Stimulated activated CD4-positive, alpha-beta T cell treated with anti-CD3 and anti-CD28 coated beads, Interleukin-12 subunit alpha, Interleukin-12 subunit beta, amount 100 ng/mL, for 24 hours (primary cell): ENCODE measurements around the gene MLXIP.

ENCODE experiments used
- DNase-seq, 2 experiments: peaks; one replicate each; pipeline ENCODE4 v3.0.0-alpha.2; 2020; ENCODE audit warnings: low read depth in 2 of 2

MLXIP gene

DNA sequence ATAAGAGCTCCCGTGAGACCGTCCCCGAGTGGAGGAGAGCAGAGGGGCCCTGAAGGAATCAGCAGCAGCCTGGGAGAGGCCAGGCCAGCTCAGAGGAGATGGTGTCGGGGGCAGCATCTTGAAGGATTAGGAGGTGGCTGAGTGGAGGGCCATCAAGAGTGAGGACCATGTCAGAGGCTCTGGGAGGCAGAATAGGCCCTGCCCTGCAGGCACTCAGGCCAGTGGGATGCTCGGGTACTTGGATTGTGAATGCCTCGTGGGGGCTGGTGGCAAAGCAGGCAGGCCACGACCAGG is 47.7 kb downstream of the MLXIP start:
- DNase-seq, result no peak

DNA sequence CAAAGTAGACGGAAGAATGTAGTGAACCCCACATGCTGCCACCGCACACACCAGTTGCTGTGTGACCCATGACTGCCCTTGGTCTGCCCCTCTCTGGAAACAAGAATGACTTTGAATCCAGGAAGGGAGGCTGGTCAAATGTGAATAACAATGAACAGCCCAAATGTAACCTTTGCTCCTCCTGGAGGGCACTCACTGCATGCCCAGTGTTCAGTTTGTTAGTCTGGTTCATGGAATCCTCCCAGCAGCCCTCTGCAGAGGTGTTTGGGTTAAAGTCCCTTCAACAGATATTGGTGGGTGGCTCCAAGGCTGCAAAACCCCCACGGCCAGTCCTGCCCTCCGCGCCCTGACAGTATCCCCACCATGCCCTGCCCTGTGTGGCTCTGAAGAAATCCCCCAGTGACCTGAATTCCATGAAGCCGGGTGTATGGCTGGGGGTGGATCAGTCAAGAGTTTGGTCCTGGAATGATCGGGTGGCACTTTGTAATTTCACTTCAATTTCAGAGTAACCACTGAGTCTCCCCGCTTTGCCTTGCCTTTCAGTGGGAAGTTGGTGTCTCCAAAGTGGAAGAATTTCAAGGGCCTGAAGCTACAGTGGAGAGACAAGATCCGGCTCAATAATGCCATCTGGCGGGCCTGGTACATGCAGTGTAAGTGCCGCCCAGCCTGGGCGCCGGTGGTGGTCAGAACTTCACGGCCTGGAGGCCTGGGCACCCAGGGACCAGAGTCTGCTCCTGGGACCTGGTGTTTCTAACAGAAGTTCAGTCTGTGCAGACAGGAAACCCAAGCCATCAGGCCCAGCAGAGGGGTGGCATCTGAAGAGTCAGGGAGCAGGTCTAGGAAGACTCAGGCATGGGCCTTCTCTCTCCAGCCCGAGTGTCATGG is 48.4 kb downstream of the MLXIP start:
- DNase-seq, result no peak

DNA sequence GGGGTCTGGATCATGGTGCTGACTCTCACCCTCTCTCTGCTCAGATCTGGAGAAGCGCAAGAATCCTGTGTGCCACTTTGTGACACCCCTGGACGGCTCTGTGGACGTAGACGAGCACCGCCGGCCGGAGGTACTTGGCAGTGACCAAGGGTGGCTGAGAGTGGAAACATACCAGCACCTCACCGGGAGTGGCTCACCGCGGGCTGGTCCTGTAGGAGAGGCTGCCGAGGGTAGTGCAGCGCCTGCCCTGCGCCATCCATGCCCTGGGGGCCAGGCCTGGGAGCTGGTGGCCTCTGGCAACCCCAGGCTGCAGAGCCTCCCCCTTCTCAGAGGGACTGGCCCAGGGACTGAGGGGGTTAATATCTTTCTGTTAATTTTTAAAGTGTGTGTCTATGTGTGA is 49.3 kb downstream of the MLXIP start:
- DNase-seq, result no peak

DNA sequence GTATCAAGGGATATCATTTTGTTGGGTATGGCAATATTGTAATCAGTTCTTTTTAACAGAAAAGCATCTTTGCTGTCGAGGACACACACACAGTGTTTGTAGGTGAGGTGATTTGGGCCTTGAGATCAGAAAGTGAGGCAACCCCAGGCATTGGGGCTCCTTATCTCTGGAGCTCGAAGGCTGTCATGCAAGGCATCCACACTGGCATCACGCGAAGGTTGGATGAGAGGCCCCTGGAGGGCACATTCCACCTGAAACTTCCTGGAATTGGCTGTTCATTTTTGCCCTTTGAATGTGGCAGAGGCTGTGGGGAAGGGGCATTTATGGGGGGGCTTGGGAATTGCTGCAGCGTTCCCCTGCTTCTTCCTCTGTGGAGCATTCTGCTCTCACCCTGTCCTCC is 49.9 kb downstream of the MLXIP start:
- DNase-seq, result no peak

DNA sequence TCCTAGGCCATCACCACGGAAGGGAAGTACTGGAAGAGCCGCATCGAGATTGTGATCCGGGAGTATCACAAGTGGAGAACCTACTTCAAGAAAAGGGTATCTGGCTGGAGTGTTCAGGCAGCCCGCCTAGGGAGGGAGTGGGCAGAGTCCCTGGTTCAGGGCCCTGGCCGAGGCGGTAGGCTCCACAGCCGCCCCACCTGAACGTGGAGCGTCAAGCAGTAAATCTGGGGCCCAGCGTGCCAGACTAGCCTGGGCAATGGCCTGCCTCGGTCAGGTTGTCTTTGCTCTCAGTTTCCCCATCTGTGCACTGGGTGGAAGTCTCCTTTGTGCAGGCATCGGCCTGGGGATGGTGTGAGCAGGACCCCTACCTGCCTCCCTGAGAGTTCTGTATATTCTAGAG is 50.6 kb downstream of the MLXIP start:
- no peak for DNase-seq

DNA sequence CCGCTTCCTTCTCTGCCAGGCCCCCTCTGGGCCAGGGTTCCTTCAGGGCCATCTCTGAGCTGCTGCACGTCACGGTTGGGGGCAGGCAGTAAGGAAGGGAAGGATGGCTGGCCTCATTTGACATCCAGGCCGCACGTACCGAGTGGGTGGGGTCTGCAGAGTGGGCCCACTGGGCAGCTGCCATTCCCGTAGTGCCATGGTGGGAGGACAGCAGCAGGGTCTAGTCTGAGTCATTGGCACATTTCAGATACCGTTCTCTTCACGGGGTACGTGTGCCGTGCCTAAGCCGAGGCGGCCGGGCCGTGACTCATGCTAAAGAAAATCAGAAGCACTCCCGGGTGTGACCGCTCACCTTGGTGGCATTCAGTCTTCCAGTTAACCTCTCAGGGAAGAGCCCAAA is 51.6 kb downstream of the MLXIP start:
- no peak for DNase-seq

DNA sequence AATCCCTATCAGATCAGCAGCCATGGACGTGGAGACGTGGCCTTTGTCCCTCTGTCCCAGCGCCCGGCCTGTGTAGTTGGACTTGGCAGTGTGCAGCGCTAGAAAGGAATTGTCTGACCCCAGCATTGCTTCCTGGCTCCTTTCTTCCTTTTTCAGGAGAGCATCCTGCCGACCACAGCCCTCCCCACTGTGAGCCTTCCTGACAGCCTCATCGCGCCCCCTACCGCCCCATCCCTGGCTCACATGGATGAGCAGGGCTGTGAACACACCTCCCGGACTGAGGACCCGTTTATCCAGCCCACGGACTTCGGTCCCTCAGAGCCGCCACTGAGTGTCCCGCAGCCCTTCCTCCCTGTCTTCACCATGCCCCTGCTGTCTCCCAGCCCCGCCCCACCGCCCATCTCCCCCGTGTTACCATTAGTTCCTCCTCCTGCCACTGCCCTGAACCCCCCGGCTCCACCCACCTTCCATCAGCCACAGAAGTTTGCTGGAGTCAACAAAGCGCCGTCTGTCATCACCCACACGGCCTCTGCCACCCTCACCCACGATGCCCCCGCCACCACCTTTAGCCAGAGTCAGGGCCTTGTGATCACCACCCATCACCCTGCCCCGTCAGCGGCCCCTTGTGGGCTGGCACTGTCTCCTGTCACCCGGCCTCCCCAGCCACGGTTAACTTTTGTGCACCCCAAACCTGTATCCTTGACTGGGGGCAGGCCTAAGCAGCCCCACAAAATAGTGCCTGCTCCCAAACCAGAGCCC is 54.8 kb downstream of the MLXIP start:
- no peak for DNase-seq

DNA sequence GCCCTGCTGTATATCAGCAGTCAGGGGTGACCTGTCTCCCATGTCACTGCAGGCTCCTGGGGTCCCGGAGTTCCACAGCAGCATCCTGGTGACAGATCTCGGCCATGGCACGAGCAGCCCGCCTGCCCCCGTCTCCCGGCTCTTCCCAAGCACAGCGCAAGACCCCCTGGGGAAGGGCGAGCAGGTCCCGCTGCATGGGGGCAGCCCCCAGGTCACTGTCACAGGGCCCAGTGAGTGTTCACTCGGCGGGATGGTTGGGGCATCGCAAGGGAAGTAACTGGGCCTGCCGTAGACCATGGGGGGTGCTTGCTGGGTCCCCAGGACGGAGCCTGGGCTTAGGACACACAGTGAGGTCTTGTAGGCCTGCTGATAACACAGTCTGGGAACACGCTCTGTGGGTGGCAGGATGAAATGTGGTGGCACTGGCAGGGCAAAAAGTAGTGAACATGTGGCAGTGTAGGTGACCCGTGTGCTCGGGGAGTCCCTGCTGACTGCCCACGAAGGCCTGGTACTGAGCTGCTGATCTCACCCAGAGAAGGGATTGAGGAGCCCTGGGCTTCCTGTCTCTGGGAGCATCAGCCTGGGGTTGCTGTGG is 57.0 kb downstream of the MLXIP start:
- no peak for DNase-seq

DNA sequence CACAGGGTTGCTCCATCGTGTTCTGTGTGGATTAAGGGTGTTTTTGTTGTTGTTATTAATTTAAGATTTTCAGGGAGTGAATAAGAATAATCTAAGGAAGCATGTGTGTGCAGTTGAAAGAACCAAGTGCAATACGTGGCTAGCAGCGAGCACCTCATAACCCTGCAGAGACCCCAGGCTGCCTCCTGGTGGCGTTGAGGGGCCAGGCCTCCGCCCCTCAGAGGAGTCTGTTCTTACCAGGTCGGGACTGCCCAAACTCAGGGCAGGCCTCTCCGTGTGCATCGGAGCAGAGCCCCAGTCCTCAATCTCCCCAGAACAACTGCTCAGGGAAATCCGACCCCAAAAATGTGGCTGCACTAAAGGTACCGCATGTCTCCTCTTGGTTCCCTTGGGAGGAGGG is 58.7 kb downstream of the MLXIP start:
- no peak for DNase-seq

DNA sequence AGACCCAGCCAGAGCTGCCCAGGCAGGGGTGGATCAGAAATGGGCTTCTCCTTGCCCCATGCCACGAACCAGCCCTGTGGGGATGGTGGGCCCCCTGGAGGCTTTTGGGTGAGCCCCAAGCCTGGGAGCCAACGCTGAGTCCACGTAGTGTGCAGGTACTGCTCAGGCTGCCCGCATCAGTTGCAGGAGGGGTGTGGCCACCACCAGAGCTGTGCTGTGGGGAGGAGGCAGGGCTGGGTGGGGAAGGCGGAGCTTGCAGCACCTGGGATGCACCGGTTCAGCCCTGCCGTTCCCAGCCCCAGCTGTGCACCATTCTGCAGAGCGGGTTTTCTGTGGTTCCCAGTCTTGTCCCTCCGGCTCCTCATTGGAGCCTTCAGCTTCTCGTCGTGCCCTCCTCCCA is 59.1 kb downstream of the MLXIP start:
- DNase-seq, result no peak

DNA sequence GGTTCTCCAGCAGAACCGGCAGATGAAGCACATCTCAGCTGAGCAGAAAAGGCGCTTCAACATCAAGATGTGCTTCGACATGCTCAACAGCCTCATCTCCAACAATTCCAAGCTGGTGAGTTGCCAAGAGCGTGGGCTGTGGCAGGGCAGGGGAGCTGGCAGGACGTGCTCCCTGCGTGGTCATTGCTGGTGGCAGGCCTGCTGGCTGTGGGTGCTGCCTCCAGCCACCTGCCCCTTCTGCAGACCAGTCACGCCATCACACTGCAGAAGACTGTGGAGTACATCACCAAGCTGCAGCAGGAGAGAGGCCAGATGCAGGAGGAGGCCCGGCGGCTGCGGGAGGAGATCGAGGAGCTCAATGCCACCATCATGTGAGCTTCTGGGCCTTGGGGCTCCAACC is 59.6 kb downstream of the MLXIP start:
- DNase-seq, result no peak

DNA sequence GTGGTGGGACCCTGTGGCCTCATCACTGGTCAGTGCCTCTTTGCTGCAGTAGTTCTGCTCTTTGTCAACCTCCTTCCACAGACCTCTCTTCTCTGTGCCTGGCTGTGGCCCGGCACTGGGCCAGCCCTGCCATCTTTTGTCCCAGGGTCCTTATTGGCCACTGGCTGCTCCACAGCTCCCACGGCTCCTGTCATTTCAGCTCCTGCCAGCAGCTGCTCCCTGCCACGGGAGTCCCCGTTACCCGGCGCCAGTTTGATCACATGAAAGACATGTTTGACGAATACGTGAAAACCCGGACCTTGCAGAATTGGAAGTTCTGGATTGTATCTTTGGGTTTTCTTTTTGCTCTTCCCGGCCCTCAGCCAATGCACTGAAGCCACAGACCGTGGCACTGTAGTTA is 60.1 kb downstream of the MLXIP start:
- DNase-seq, result no peak

DNA sequence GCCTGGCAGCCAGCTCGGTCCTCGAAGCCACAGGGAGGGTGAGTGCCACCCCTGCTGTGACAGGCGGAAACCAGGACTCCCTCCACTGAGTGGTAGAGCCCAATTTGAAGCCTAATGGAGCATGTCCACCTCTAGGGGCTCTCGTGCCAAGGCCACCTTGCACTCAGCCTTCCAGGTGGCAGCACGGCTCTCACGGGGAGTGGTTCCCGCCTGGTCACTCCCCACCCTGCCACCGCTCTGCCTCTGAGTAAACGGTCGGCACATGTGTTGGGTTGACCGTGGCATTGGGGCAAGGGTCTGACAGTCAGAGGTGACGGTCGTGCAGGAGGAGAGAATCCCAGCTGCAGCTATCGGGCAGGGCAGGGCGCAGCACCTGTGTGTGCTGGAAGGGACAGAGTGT is 60.7 kb downstream of the MLXIP start:
- DNase-seq, result no peak

DNA sequence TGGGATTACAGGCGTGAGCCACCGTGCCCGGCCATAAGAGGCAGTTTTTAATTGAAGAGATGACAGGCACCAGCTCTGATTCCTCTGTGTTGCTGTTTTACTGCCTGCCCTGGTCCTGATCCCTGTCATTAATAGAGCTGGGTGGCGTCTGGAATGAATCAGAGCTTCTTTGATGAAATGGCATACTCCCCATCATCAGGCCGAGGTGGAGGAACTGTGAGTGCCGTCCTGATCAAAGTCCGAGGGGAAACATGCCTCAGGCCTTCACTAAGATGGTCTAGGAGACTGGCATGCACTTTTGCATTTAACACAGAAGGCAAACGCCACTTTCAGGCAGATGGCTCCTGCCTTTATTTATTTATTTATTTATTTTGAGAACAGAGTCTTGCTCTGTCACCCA is 61.4 kb downstream of the MLXIP start:
- no peak for DNase-seq

DNA sequence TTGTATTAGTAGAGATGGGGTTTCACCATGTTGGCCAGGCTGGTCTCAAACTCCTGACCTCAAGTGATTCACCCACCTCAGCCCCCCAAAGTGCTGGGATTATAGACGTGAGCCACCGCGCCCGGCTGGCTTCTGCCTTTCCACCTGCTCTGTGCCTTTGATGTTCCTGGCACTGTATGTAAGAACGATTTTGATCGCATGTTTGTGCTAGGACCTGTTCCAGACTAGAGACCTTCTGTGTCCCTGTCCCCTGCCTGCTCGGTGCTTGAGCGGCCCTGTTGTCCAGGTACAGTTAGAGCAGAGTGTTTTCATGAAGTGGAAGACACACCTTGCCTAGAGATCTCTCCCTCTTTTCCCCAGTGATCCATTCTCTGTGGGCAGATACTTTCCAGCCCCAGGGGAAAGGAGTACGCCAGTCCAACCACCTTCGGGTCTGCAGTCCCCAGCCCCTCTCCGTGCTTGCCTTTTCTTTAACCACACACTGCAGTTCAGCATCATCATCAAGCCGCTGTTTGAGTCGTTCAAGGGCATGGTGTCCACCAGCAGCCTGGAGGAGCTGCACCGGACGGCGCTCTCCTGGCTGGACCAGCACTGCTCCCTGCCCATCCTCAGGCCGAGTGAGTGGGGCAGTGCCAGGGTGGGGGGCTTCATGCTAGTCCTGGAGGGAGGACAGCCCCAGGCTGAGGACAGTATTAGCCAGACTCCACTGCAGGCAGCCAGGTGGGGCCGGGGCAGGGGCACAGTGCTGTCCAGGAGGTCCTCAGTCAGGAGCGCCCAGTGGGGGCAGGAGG is 62.1 kb downstream of the MLXIP start:
- no peak for DNase-seq

DNA sequence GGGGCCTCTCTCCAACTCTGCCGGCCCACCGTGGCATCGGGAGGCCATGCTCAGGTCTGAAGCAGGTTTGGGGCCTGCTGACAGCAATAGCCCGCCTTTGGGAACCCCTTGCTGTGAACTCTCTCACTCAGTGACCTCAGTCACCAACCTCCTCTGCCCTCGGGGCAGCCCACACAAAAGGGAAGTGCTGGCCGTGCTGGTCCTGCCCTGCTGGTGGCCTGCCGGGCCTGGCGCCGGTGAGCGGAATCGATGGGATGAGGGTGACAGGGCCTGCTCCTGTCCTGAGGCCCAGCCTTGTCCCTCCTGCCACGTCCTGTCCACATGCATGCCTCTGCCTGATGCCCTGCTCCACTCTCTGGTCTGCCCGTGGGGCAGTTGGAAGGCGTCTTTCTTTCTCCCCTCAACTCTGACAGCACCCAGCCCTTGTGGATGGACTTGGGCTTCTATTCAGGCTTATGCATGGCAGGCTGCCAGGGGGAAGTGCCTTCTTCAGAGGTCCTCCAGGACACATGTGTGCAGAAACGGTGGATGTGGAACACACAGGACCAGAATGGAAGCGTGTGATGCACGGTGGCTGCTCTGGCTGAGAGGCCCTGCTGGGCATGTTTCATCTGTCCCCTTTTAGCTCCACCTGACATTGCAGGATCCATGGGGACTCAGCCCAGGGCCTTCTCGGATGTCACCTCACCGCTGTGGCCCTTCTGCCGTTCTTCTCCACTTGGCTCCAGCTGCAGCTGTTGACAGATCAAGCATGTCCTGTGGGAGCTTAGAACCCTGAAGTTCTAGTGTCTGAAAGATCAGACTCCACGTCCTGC is 63.6 kb downstream of the MLXIP start:
- DNase-seq, result no peak

DNA sequence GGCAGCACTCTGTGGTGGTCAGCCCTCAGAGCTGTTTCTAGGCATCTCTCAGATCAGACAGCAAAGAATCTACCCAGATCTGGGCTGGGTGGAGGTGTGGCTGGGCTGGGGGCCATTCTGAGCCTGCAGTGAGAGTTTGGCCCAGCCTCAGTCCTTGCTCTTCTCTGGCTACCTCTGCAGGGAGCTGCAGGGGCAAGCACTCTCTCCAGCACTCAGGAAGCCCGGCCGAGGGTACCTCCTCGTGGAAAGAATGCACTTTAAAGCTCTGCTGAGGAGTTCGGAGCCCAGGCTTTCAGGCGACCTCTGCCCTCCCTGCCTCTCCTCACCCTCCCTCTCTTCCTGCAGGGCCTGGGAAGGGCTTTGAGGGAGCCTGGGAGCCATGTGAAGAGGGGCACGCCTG is 64.3 kb downstream of the MLXIP start:
- DNase-seq, result no peak

DNA sequence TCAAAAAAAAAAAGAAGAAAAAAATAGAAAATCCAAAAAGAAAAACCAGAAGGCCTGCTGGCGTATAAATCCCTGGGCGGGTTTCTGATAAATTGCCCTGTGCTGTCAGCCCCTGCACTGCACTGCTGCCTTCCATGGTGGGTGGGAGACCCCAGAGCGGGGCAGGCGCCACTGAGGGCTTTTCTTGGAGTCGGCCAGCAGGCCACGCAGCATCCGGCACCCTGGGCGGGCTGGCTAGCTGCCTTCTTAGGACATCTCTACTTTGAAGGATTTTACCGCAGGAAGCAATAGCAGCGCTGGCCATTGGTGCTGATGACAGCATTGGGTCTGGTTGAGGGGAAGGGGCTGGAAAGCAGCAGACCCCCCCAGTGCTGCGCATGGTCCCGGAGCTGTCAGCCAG is 66.3 kb downstream of the MLXIP start:
- no peak for DNase-seq

DNA sequence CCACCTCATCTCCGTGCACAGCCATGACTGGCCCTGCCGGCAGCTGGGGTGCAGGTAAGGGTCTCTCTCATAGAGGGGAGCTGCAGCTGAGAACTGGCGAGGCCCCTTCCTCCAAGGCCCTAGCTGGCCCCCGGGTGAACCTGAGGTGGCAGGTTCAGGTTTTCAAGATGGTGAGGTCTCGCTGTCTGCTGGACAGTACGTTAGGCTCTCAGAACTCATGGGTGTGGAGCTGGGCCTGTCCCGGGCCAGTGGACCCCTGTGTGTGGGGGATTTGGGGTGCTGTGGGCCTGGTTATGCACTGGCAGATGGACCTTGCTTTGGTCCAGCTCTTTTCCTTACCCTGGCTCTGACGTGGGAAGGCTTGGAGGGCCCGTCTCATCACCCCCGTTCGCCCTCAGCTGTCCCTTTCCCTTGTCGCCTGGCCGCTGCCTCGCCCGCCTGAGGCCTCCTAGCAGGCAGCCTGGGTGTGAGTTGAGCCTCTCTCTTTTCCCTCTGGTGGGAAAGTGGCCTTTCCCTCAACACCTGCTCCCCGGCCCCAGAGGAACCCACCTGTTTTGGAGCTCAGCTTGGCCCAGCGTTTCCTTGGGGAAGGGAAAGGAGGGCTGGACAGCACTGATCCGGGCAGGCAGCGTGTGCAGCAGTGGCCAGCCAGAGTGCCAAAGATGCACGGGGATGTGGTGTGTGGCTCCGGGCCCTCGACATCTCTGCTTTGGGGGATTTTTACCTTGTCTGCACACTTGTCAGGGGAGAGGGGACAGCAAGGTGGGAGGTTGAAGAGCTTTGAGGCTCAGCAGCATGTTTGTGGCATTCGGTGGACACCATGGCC is 67.2 kb downstream of the MLXIP start:
- no peak for DNase-seq

DNA sequence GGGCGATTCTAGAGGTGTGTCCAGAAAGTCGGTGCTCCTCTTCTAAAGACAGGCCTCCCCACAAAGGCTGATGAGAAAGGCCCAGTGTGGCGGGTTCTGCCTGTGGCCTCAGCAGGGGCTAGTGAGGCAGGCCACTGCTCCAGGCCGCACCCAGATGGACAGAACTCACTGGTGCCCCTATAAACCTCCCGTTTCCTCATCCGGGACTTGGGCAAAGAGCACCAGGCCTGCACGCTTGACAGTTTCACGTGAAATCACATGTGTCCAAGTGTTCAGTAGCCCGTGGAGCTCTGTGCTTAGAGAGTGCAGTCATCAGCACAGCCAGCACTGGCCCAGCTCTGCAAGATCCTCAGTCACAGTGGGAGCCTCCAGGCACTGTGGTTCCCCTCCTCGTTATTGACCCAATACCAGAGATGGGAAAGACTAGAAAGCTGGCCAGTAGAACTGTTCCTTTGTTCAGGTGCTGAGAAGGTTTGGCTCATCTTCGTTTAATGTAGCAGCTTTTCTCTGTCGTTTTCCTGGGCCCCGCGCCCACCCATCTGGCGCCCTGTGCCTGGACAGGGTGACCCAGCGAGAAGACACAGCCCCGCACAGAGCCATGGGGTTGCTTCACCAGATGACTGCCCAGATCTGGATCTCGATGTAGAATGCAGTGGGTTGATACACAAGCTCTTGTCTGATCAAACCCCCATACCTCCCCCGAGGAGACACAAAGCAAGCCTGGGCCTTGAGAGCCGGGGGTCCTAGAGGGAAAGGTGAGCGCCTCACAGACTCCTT is 69.1 kb downstream of the MLXIP start:
- no peak for DNase-seq
